ENCODE data around the gene USP17L5.
"Not testable (repeated sequence)": the region's sequence is repeated elsewhere in the genome, so short reads cannot be mapped to it uniquely, and the experiment has no call there.

USP17L5 gene

GRCh38 chr4:9339103-9339502 lies at the start of gene USP17L5:
TSS of gene USP17L5 (plus strand) at chr4:9339403. CDS start at chr4:9339403, 0 bp downstream.
- in situ Hi-C loops (cut with HindIII; ENCODE audit: low sequenced_read_pairs), result not testable (repeated sequence)

GRCh38 chr4:9324191-9324590 lies 15.0 kb upstream of the USP17L5 start:
- in situ Hi-C loops (cut with HindIII; ENCODE audit: low sequenced_read_pairs), result not testable (repeated sequence)

GRCh38 chr4:9324865-9325264 lies 14.3 kb upstream of the USP17L5 start, which contains the start of gene USP17L24:
TSS of gene USP17L24 (plus strand) at chr4:9325165. CDS start at chr4:9325165, 0 bp downstream.
- in situ Hi-C loops (cut with HindIII; ENCODE audit: low sequenced_read_pairs), result not testable (repeated sequence)

DNA sequence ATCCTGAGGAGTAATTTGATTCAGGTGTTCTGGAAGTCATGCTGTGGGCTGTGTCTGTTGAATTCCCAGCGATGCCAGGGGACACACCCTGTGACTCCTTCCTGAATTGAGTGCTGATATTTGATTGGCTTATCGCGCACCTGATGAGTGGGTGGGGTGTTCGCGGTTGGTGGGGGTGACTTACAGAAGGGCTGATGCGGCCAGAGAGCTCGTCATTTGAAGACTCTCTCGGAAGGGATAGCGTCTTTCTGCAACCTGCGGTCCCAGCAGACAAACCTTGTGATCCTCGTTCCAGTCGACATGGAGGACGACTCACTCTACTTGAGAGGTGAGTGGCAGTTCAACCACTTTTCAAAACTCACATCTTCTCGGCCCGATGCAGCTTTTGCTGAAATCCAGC lies 9.6 kb upstream of the USP17L5 start, which contains the start of gene USP17L25:
TSS of gene USP17L25 (plus strand) at position 301 of the 400 bp plus-strand sequence. CDS start at position 301, 0 bp downstream.
- in situ Hi-C loops (cut with HindIII; ENCODE audit: low sequenced_read_pairs), result not testable (repeated sequence)

GRCh38 chr4:9334358-9334757 lies 4.8 kb upstream of the USP17L5 start, which contains the start of gene USP17L26:
TSS of gene USP17L26 (plus strand) at chr4:9334658. CDS start at chr4:9334658, 0 bp downstream.
- in situ Hi-C loops (cut with HindIII; ENCODE audit: low sequenced_read_pairs), result not testable (repeated sequence)

- in situ Hi-C loops (cut with HindIII; ENCODE audit: low sequenced_read_pairs), result not testable (repeated sequence)
Measured at GRCh38 chr4:9343848-9344247, 4.6 kb downstream of the USP17L5 start, which contains the start of gene USP17L27. TSS of gene USP17L27 (plus strand) at chr4:9344148. CDS start at chr4:9344148, 0 bp downstream.

GRCh38 chr4:9348593-9348992 lies 9.4 kb downstream of the USP17L5 start, which contains the start of gene USP17L28:
TSS of gene USP17L28 (plus strand) at chr4:9348893. CDS start at chr4:9348893, 0 bp downstream.
- in situ Hi-C loops (cut with HindIII; ENCODE audit: low sequenced_read_pairs), result not testable (repeated sequence)

GRCh38 chr4:9350866-9351265 lies 11.7 kb downstream of the USP17L5 start:
- in situ Hi-C loops (cut with HindIII; ENCODE audit: low sequenced_read_pairs), result not testable (repeated sequence)

GRCh38 chr4:9353338-9353737 lies 14.1 kb downstream of the USP17L5 start, which contains the start of gene USP17L29:
TSS of gene USP17L29 (plus strand) at chr4:9353638. CDS start at chr4:9353638, 0 bp downstream.
- in situ Hi-C loops (cut with HindIII; ENCODE audit: low sequenced_read_pairs), result not testable (repeated sequence)

DNA sequence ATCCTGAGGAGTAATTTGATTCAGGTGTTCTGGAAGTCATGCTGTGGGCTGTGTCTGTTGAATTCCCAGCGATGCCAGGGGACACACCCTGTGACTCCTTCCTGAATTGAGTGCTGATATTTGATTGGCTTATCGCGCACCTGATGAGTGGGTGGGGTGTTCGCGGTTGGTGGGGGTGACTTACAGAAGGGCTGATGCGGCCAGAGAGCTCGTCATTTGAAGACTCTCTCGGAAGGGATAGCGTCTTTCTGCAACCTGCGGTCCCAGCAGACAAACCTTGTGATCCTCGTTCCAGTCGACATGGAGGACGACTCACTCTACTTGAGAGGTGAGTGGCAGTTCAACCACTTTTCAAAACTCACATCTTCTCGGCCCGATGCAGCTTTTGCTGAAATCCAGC lies 23.6 kb downstream of the USP17L5 start, which contains the start of gene USP17L30:
TSS of gene USP17L30 (plus strand) at position 301 of the 400 bp plus-strand sequence. CDS start at position 301, 0 bp downstream.
- in situ Hi-C loops (cut with HindIII; ENCODE audit: low sequenced_read_pairs), result not testable (repeated sequence)

GRCh38 chr4:9379881-9380280 lies 40.7 kb downstream of the USP17L5 start:
- in situ Hi-C loops (cut with HindIII; ENCODE audit: low sequenced_read_pairs), result not testable (repeated sequence)

DNA sequence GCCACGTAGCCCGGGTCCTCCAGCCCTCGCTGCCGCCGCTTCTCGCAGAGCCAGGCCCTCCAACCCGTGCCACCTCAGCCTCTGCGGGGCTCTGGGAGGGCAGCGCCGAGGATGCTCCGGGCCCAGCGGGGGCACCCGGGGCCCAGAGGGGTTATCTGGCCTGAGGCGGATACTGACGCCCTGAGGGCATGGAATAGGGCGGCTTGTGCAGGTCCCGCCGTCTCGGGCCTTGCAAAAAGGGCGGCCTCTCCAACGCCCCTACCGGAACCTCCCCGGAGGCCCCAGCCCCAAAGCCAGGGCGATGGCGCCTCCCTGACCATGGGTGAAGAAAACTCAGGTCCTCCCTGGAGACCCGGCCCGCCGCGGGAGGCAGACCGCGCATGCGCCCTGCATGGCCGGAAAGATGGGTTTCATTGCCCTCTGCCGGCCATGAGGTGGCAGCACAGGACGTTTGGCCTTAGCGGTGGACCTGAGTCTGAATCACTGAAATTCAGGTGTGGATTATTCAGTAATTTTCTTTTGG lies 41.9 kb downstream of the USP17L5 start:
- in situ Hi-C loops (cut with HindIII; ENCODE audit: low sequenced_read_pairs), result not testable (repeated sequence)

DNA sequence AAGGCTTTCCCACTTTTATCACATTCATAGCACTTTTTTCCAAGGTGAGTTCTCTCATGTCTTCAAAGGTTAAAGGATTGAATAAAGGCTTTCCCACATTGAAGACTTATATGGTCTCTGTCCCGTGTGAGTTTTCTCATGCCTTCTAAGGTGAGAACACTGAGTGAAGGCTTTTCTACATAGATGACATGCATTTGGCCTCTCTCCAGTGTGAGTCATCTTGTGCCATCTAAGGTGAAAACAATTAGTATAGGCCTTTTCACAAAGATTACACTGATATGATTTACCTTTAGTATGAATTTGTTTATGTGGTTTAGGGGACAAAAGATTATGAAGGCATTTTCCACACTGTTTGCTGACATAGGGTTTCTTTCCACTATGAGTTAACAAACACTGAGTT lies 44.9 kb downstream of the USP17L5 start:
- in situ Hi-C loops (cut with HindIII; ENCODE audit: low sequenced_read_pairs), result no loop called here

GRCh38 chr4:9389001-9389400 lies 49.8 kb downstream of the USP17L5 start:
- in situ Hi-C loops (cut with HindIII; ENCODE audit: low sequenced_read_pairs), result not testable (repeated sequence)
